RWPE1 (cell line): ENCODE data around the gene POLR3A.

Experiments
- CTCF ChIA-PET: fragments of 350-600 bp; sonication (Branson Sonifier 250); formaldehyde crosslinking; extraction: SDS; loops from one replicate; lab custom pipeline; 2021; lab: Yijun Ruan, JAX
- POLR2A ChIA-PET: fragments of 400-600 bp; formaldehyde crosslinking; extraction: SDS; loops from one replicate; lab custom pipeline; 2020; ENCODE audit warnings: antibody characterized with exemption; ENCODE audit not compliant: low non-redundant PET; lab: Yijun Ruan, JAX
- DNase-seq: peaks from one replicate; pipeline ENCODE4 v3.0.0; 2012; ENCODE audit warnings: low spot score
- H3K27ac ChIP-seq: fragments of 450-650 bp; 2 replicates; pipeline ENCODE4 v1.5.1; 2017
- CTCF ChIP-seq: fragments of 450-650 bp; conservative IDR thresholded peaks from 2 replicates; pipeline ENCODE4 v1.5.1; 2017; ENCODE audit warnings: low read depth, mild to moderate bottlenecking

The POLR3A gene

DNA sequence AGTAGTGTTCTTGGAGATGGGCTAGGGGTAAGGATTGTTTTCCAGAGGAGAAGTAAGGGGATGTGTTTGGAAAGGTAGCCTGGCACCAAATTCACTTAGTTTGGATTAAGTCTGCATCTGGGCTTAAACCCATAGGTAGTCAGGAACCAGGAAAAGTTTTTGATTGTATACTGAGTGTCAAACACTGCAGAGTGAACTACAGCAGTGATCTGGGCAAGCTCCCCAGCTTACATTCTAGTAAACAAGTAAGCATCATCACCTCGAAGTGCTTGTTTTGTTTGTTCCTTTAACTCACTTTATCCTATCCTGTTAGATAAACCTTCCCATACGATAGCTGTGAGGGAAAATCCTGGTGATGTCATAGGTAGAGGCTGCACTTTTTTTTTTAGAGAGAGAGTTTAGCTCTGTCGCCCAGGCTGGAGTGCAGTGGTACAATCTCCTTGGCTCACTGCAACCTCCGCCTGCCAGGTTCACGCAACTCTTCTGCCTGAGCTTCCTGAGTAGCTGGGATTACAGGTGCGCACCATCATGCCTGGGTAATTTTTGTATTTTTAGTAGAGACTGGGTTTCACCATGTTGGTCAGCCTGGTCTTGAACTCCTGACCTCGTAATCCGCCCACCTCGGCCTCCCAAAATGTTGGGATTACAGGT, 6.7 kb upstream of the POLR3A start:
- ChIA-PET POLR2A (no interaction called here), CTCF (interaction anchor here (1.1 to 1.6 kb wide), 2 partner anchors 12 to 1262 kb away, joined by 3 to 7 read pairs; no protein-coding TSS in a partner anchor)
- TF ChIP-seq CTCF: no peak
- no peak for DNase-seq
- H3K27ac ChIP-seq: peak overlapping the region; percentile 52

DNA sequence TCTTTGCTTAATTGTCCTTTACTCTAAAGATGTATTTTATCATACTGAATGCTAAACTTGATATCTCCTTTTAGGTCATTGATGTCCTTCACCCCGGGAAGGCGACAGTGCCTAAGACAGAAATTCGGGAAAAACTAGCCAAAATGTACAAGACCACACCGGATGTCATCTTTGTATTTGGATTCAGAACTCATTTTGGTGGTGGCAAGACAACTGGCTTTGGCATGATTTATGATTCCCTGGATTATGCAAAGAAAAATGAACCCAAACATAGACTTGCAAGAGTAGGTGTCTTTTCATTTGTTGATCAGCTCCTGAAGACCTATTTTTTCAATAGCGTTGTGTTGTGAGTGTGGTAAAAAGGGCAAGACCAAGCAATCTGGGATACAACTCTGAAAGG, 6.1 kb upstream of the POLR3A start:
- ChIA-PET CTCF (interaction anchor here (1.6 kb wide), 1 partner anchor 12 kb away, joined by 7 read pairs; no protein-coding TSS in a partner anchor), POLR2A (no interaction called here)
- H3K27ac ChIP-seq: no peak overlapping the region
- no peak for DNase-seq
- TF ChIP-seq CTCF: no peak

DNA sequence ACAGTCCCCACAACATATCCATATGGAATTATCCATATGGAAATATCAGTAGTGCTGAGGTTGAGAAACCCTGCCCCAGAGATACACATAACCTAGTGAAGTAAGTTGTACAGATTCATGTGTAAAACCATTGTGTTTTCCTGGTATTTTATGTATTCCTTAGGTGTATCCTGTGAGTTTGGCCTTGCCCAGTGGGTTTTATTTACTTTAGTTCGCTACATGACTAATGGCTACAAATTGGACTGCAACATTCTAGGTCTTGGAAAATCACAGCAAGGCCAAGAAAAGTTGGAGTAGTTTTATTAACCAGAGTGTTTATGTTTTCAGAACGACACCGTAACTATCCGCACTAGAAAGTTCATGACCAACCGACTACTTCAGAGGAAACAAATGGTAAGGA, 5.7 kb upstream of the POLR3A start:
- ChIA-PET CTCF (no interaction called here), POLR2A (no interaction called here)

GRCh38 chr10:78033637-78034470, 4.5 kb upstream of the POLR3A start, which contains the start of gene RPS24:
Gene RPS24 (plus strand): TSS chr10:78033863. CDS start chr10:78033902, 39 bp downstream.
- H3K27ac ChIP-seq: peak within 1 kb of the TSS; percentile 81
- TF ChIP-seq CTCF: no peak
- ChIA-PET POLR2A (interaction anchor here (0.5 to 0.8 kb wide), 4 partner anchors 10 to 101 kb away, joined by 3 to 6 read pairs (median 4); no protein-coding TSS in a partner anchor), CTCF (interaction anchor here (0.6 kb wide), 1 partner anchor 95 kb away, joined by 5 read pairs; no protein-coding TSS in a partner anchor)
- peak; percentile 99 for DNase-seq

More for the DNA sequence above, 5.7 kb upstream of the POLR3A start:
- no peak for DNase-seq
- TF ChIP-seq CTCF: no peak
- H3K27ac ChIP-seq: no peak overlapping the region

DNA sequence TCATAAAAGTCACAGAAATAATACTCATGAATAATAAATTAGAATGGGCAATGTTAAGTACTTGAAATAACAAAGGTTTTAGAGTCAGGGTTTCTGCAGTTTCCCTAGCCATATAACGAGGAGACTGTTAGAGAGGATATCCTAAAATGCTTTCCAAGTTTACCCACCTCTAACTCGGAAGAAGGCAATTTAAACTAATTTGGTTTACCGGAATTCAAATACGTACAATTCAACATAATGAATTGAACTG, 4.0 kb upstream of the POLR3A start:
- ChIA-PET POLR2A (no interaction called here), CTCF (no interaction called here)
- DNase-seq: no peak
- peak overlapping the region; percentile 81 for H3K27ac ChIP-seq
- TF ChIP-seq CTCF: no peak

GRCh38 chr10:78028438-78029268, 662 bp downstream of the POLR3A start:
- TF ChIP-seq CTCF: no peak
- DNase-seq: peak; percentile 55
- ChIA-PET CTCF (interaction anchor here (0.7 to 1.4 kb wide), 4 partner anchors 57 to 1190 kb away, joined by 3 to 5 read pairs (median 4); no protein-coding TSS in a partner anchor), POLR2A (no interaction called here)
- peak overlapping the region; percentile 77 for H3K27ac ChIP-seq
